Sigmoid colon (tissue), 4 donors: Measurements from ENCODE around the gene NDUFA7.

ENCODE experiments used
- CTCF ChIP-seq, 4 experiments: fragments of 450-650 bp in 3 of 4; fragments of 200-600 bp in 1 of 4; IDR thresholded peaks; one replicate each; pipeline ENCODE4 v1.5.1; 2016 to 2019; ENCODE audit warnings: antibody characterized with exemption in 4 of 4, mild to moderate bottlenecking in 3 of 4, moderate library complexity in 2 of 4
- EP300 ChIP-seq, 4 donors: sonication (generic); formaldehyde crosslinking; IDR thresholded peaks; one replicate each; pipeline ENCODE4 v1.6.1; 2017; ENCODE audit warnings: antibody characterized with exemption in 4 of 4

GRCh38 chr19:8325454-8325853 lies 4.3 kb upstream of the NDUFA7 start:
- TF ChIP-seq CTCF (IDR thresholded peaks at IDR 0.05) (no peak), EP300 (IDR thresholded peaks at IDR 0.05) (no peak)
